ENCODE data around the gene HMOX1.
"Not testable (repeated sequence)": the region's sequence is repeated elsewhere in the genome, so short reads cannot be mapped to it uniquely, and the experiment has no call there.

Gene HMOX1

GRCh38 chr22:35434061-35434710 is 53.3 kb downstream of the HMOX1 start:
- Mint-ChIP-seq H3K36me3 (peaks cover 62% of the 10 kb centered on the region), H3K4me3 (no peak overlapping the region), H3K9me3 (peaks cover 7% of the 10 kb centered on the region), H3K27me3 (no peaks in the 10 kb centered on the region), H3K4me1 (no peaks in the 10 kb centered on the region), H3K27ac (no peak overlapping the region)
- CTCF ChIA-PET = interaction anchor here (0.8 to 0.9 kb wide), 2 partner anchors 148 to 149 kb away, joined by 3 read pairs; no protein-coding TSS in a partner anchor
- no peak for DNase-seq

- H3K27ac Mint-ChIP-seq = no peak overlapping the region
- H3K9me3 Mint-ChIP-seq = peaks cover 7% of the 10 kb centered on the region
- no peaks in the 10 kb centered on the region for H3K27me3 Mint-ChIP-seq
- no peak for DNase-seq
- H3K4me1 Mint-ChIP-seq = no peaks in the 10 kb centered on the region
- no peak overlapping the region for H3K4me3 Mint-ChIP-seq
- H3K36me3 Mint-ChIP-seq = peaks cover 60% of the 10 kb centered on the region
- CTCF ChIA-PET = no interaction called here
Measured at GRCh38 chr22:35435201-35435740, 54.4 kb downstream of the HMOX1 start.

- no peak for DNase-seq
- H3K27me3 Mint-ChIP-seq = no peaks in the 10 kb centered on the region
- H3K27ac Mint-ChIP-seq = no peak overlapping the region
- H3K9me3 Mint-ChIP-seq = peaks cover 7% of the 10 kb centered on the region
- no peak overlapping the region for H3K4me3 Mint-ChIP-seq
- CTCF ChIA-PET = no interaction called here
- no peaks in the 10 kb centered on the region for H3K4me1 Mint-ChIP-seq
- peaks cover 55% of the 10 kb centered on the region for H3K36me3 Mint-ChIP-seq
Measured at GRCh38 chr22:35436421-35436820, 55.5 kb downstream of the HMOX1 start.

DNA sequence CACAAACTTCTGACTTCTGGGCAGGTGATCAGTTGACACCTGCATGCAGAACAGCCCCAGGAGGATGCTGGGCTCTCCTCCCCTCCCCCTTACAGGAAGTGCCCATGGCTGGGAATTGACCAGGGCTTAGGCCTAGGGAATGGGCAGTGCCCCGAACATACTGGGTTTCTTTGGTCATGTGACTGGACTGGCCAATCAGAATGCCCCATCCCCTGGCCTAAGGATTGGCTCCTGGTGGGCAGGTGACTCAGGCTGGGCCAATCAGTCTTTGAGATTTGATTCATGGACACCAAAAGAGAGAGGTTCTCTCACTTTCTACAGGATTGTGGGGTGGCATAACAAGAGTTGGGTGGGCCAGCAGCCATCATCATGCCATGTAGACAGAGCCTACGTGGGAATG is 56.2 kb downstream of the HMOX1 start:
- Mint-ChIP-seq H3K27me3 (no peaks in the 10 kb centered on the region), H3K4me1 (no peaks in the 10 kb centered on the region), H3K9me3 (peaks cover 6% of the 10 kb centered on the region), H3K36me3 (peaks cover 49% of the 10 kb centered on the region), H3K27ac (no peak overlapping the region), H3K4me3 (no peak overlapping the region)
- CTCF ChIA-PET = no interaction called here
- no peak for DNase-seq

- H3K9me3 Mint-ChIP-seq, CTCF ChIA-PET: not testable (repeated sequence)
Measured at GRCh38 chr22:35438673-35439364, 57.9 kb downstream of the HMOX1 start.

GRCh38 chr22:35439365-35439717 is 58.4 kb downstream of the HMOX1 start:
- H3K27ac Mint-ChIP-seq = no peak overlapping the region

More at GRCh38 chr22:35438673-35439364, 57.9 kb downstream of the HMOX1 start:
- not testable (repeated sequence) for H3K27me3 Mint-ChIP-seq, H3K4me1 Mint-ChIP-seq, H3K4me3 Mint-ChIP-seq, DNase-seq, H3K27ac Mint-ChIP-seq
- peaks cover 35% of the 10 kb centered on the region for H3K36me3 Mint-ChIP-seq

DNA sequence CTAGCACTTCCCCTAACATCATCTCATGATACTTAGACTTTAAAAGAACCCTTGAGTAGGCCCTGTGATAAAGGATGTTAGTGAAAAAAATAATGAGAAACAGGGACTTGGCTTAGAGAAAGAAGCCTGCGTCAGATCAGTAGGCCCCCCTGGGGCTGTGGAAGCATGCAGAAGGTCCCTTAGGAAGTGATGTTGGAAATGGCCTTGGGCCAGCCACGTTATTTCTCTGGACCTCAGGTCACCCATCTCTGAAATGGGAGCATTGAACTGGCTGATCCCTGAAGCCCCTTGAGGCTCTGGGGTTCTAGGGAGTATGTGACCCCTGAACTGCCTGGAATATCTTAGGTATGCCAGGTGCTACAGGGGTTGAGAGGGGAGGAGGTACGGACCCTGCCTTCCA is 59.2 kb downstream of the HMOX1 start:
- H3K27ac Mint-ChIP-seq = no peak overlapping the region
- no peak overlapping the region for H3K4me3 Mint-ChIP-seq
- H3K27me3 Mint-ChIP-seq = no peaks in the 10 kb centered on the region
- no peak for DNase-seq
- CTCF ChIA-PET = no interaction called here
- no peaks in the 10 kb centered on the region for H3K9me3 Mint-ChIP-seq
- H3K4me1 Mint-ChIP-seq = no peaks in the 10 kb centered on the region
- peaks cover 26% of the 10 kb centered on the region for H3K36me3 Mint-ChIP-seq

More at GRCh38 chr22:35439365-35439717, 58.4 kb downstream of the HMOX1 start:
- Mint-ChIP-seq H3K4me3 (no peak overlapping the region), H3K4me1 (no peaks in the 10 kb centered on the region), H3K27me3 (no peaks in the 10 kb centered on the region), H3K36me3 (peaks cover 30% of the 10 kb centered on the region), H3K9me3 (no peaks in the 10 kb centered on the region)
- CTCF ChIA-PET = no interaction called here
- no peak for DNase-seq

DNA sequence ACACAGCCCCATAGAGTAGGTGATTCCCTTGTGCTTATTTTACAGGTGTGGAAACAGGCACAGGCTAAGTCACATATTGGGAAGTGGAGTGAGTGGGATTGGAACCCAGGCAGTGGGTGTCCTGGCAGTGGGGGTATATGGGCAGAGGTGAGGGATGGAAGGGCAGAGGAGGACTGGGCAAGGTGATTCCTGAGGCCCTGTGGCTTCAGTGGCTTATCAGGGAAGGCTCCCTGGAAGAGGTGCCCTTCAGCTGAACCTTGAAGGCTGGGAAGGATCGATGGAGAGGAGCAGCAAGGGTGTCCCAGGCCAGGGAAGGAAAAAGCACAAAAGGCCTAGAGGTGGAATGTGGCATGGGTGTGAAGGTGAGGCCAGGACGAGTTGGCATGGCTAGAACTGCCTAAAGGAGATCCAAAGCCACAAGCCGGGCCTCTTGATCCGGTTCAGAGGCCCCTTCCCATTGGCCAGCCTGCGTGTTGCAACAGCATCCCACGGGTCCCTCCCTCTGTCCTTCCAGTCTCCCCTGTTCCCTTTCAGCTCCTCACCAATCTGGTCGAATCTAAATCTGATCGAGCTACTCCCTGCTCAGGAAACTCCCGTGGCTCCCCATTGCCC is 60.7 kb downstream of the HMOX1 start:
- Mint-ChIP-seq H3K4me1 (no peaks in the 10 kb centered on the region), H3K27me3 (no peaks in the 10 kb centered on the region), H3K27ac (no peak overlapping the region), H3K9me3 (no peaks in the 10 kb centered on the region), H3K36me3 (peaks cover 30% of the 10 kb centered on the region), H3K4me3 (no peak overlapping the region)
- DNase-seq = no peak
- CTCF ChIA-PET = no interaction called here

- Mint-ChIP-seq H3K27ac (no peak overlapping the region), H3K36me3 (peaks cover 23% of the 10 kb centered on the region), H3K9me3 (no peaks in the 10 kb centered on the region), H3K4me1 (peaks cover under 1% of the 10 kb centered on the region), H3K4me3 (no peak overlapping the region), H3K27me3 (no peaks in the 10 kb centered on the region)
- CTCF ChIA-PET = no interaction called here
- DNase-seq = no peak
Measured at GRCh38 chr22:35442471-35442870, 61.6 kb downstream of the HMOX1 start.

DNA sequence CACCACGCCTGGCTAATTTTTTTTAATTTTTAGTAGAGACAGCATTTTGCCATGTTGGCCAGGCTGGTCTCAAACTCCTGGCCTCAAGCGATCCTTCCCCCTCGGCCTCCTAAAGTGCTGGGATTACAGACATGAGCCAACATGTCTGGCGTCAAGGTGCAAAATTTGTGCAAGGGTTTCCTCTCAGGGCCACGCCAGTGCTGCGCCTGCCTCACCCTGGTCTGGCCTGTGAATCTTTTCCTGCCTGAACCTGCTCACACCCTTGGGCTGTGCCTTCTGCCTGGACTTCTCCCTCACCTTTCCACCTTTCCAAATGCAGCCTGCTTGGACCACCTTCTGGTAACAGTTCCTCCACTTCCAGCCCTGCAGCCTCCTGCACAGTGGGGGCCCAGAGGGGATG is 62.4 kb downstream of the HMOX1 start:
- no peaks in the 10 kb centered on the region for H3K27me3 Mint-ChIP-seq
- CTCF ChIA-PET = no interaction called here
- peaks cover 10% of the 10 kb centered on the region for H3K4me1 Mint-ChIP-seq
- H3K27ac Mint-ChIP-seq = no peak overlapping the region
- H3K36me3 Mint-ChIP-seq = peaks cover 21% of the 10 kb centered on the region
- no peak overlapping the region for H3K4me3 Mint-ChIP-seq
- no peaks in the 10 kb centered on the region for H3K9me3 Mint-ChIP-seq
- DNase-seq = no peak

Measured in activated naive CD4-positive, alpha-beta T cell treated with anti-CD3 and anti-CD28 coated beads, Interleukin-2, amount 10 ng/mL, durations not matched to agents 7 days and 5 days (primary cell).